K562 (cell line): Measurements from ENCODE around the gene PI4K2A. TPM values are rescaled to one million over a fixed set of nuclear protein-coding genes. Genes with fewer than 3 reads are reported as not detected.
A peak's percentile ranks its signal among the peaks of the same experiment; 100 is the strongest.

Experiments used
- CBX2 ChIP-seq: fragments of 200-600 bp; sonication (generic); IDR thresholded peaks from one replicate; pipeline ENCODE4 v1.6.1; 2012; ENCODE audit warnings: mild to moderate bottlenecking, low read length, inconsistent platforms; ENCODE audit not compliant: insufficient read depth, poor library complexity, severe bottlenecking
- CHCHD3 ChIP-seq: fragments of 250-450 bp; sonication (Bioruptor Pico); IDR thresholded peaks from 2 replicates; pipeline ENCODE4 v2.1.2; 2022; ENCODE audit warnings: mild to moderate bottlenecking
- DACH1 ChIP-seq: fragments of 450-650 bp; IDR thresholded peaks from 2 replicates; pipeline ENCODE4 v1.6.1; 2018; ENCODE audit not compliant: partially characterized antibody
- ETS1 ChIP-seq: conservative IDR thresholded peaks from 2 replicates; pipeline ENCODE4 v1.6.1; 2011; ENCODE audit warnings: low read depth, mild to moderate bottlenecking, low read length; ENCODE audit not compliant: control insufficient read depth
- FOXK1 ChIP-seq: sonication (generic); formaldehyde crosslinking; IDR thresholded peaks from 2 replicates; pipeline ENCODE4 v1.8.0; 2022; ENCODE audit warnings: missing genetic modification reagents, mild to moderate bottlenecking, borderline replicate concordance
- FOXK2 ChIP-seq, 2 experiments: fragments of 450-650 bp; IDR thresholded peaks in 1 of 2; conservative IDR thresholded peaks in 1 of 2; 2 replicates each; pipeline ENCODE4 v1.6.1; 2016; ENCODE audit warnings: low read depth in 2 of 2, mild to moderate bottlenecking in 1 of 2
- HDAC2 ChIP-seq: fragments of 450-650 bp; IDR thresholded peaks from 2 replicates; pipeline ENCODE4 v1.6.1; 2016; ENCODE audit warnings: mild to moderate bottlenecking
- HINFP ChIP-seq: fragments of 450-650 bp; conservative IDR thresholded peaks from 2 replicates; pipeline ENCODE4 v1.6.1; 2016; ENCODE audit warnings: missing genetic modification characterization, low read depth, mild to moderate bottlenecking, control low read depth, missing compliant biosample characterization
- MAFK ChIP-seq: IDR thresholded peaks from 2 replicates; pipeline ENCODE4 v1.6.1; 2011; ENCODE audit warnings: low read length, improper control_type of control experiment
- NCOA6 ChIP-seq: fragments of 450-650 bp; IDR thresholded peaks from 2 replicates; pipeline ENCODE4 v1.6.1; 2017; ENCODE audit warnings: mild to moderate bottlenecking
- PBX2 ChIP-seq, 2 experiments: IDR thresholded peaks in 1 of 2; conservative IDR thresholded peaks in 1 of 2; 2 replicates each; pipeline ENCODE4 v1.6.1; 2016; ENCODE audit warnings: low read depth in 2 of 2, mild to moderate bottlenecking in 1 of 2, missing compliant biosample characterization in 1 of 2, missing genetic modification characterization in 1 of 2, moderate library complexity in 1 of 2
- PPARD ChIP-seq: fragments of 250-450 bp; sonication (Bioruptor Pico); IDR thresholded peaks from 2 replicates; pipeline ENCODE4 v1.8.0; 2022; ENCODE audit warnings: inconsistent platforms, mild to moderate bottlenecking, moderate library complexity
- PREB ChIP-seq: sonication (generic); formaldehyde crosslinking; IDR thresholded peaks from 2 replicates; pipeline ENCODE4 v1.8.1; 2023; ENCODE audit warnings: mild to moderate bottlenecking, missing genetic modification reagents
- SMARCC2 ChIP-seq: fragments of 450-650 bp; IDR thresholded peaks from 2 replicates; pipeline ENCODE4 v1.6.1; 2017; ENCODE audit warnings: antibody characterized with exemption, moderate library complexity, mild to moderate bottlenecking, low read depth
- ZKSCAN8 ChIP-seq: fragments of 200-800 bp; sonication (Bioruptor generic); IDR thresholded peaks from 2 replicates; pipeline ENCODE4 v1.6.1; 2016; ENCODE audit warnings: missing genetic modification characterization, missing compliant biosample characterization
- ZNF165 ChIP-seq: fragments of 250-450 bp; sonication (Bioruptor Pico); IDR thresholded peaks from 2 replicates; pipeline ENCODE4 v1.4.0; 2020; ENCODE audit warnings: borderline replicate concordance
- polyA plus RNA-seq, 8 experiments: library from polyadenylated mRNA; depleted of rRNA in 4 of 8; stranded (reverse) in 5 of 8; unstranded in 3 of 8; fragments of >200 nt; fragmentation: Nextera tagmentation in 2 of 8; fragmentation: Illumina TruSeq in 1 of 8; extraction: Ambion mirVana in 2 of 8; extraction: Trizol in 1 of 8; gene quantifications; 2 replicates each; pipeline versions ENCODE4 v1.2.1 to v1.2.3, GENCODE V29; 2011 to 2014; ENCODE audit warnings: inconsistent platforms in 1 of 8, missing spikeins in 1 of 8
- total RNA-seq, 7 experiments: library from RNA; depleted of rRNA in 6 of 7; stranded (reverse); fragments of >200 nt in 6 of 7; fragmentation: Illumina TruSeq in 2 of 7; extraction: Trizol in 2 of 7; gene quantifications; 2 replicates each; pipeline versions ENCODE4 v1.2.1 to v1.2.3, GENCODE V29; 2011 to 2021; ENCODE audit warnings: low replicate concordance in 1 of 7

The PI4K2A gene
- total and polyA plus RNA-seq, 9 of the 15 experiments (the other 6 are each of a cell fraction or from before 2014, with no cell fraction given), result 4.4 to 28.4 (median 16.5) TPM

DNA sequence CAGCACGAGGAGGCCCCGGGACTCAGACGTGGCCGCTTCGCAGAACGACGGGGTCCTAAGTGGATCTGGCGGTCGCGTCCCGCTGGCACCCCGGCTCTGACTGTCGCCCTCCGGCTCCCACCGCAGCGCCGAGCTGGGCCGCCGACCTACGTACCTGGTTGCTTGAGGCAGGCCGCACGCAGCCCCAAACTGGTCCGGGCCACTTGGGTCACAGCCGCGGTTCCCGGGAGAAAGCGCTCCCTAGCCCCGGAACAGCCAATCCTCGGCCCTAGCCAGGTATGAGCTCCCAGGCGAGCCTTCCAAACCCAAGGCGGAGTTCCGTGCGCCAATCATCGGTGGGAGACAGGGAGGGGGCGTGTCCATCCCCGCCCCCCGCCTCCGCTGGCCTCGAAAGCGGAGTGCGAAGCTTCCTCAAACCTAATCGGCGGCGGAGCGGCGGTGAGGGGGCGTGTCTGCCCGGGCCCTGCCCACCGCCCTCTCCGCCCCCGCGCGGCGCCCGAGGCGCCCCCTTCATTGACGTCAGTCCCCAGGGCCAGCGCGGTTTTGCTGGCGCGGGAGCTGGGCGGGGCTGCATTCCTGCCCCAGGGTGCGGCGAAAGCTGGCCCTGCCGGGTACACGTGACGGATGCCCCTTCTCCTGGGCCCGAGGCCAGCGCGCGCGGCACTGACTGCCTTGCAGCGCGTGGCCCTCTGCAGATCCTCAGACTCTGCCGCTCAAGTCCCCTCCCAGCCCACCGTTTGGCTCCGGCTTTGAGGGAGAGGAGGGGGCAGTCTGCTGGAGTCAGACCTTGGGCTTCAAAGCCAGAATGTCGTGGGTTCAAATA, 46.7 kb downstream of the PI4K2A start, which contains the start of gene AVPI1 (continued):
- TF ChIP-seq MAFK (no peak), CBX2 (no peak), NCOA6 (no peak), ZNF165 (CRISPR knock-in tag) (no peak), FOXK2 (conservative IDR thresholded peaks at IDR 0.05 in 1 of 2, IDR thresholded peaks at IDR 0.05 in 1 of 2; ENCODE audit: low read depth in 2 of 2) (no peak), PREB (no peak), FOXK1 (0 out of 2 replicates have a peak, but pooled peaks have one; percentile 14), ETS1 (no peak), ZKSCAN8 (no peak), PBX2 (CRISPR knock-in tag; IDR thresholded peaks at IDR 0.05; ENCODE audit: low read depth) (peak; percentile 57), PBX2 (tag; conservative IDR thresholded peaks at IDR 0.05; ENCODE audit: low read depth) (no peak), CHCHD3 (CRISPR knock-in tag) (no peak), SMARCC2 (no peak), HDAC2 (no peak), HINFP (tag) (no peak), DACH1 (no peak), PPARD (CRISPR knock-in tag) (no peak)
